GM21737 (cell line): ENCODE measurements around the gene BST1.
A peak's percentile ranks its signal among the peaks of the same experiment; 100 is the strongest.

Experiments used
- ATAC-seq: cut with Tn5 transposase; IDR thresholded peaks from one replicate; pipeline ENCODE4 v1.9.1; 2021; ENCODE audit warnings: mild to moderate bottlenecking, moderate library complexity; ENCODE audit not compliant: unreplicated experiment

BST1 gene

GRCh38 chr4:15702941-15703403, at the start of gene BST1:
BST1 (plus strand) TSS chr4:15703065; CDS start chr4:15703145, 80 bp downstream.
- peak; percentile 73 for ATAC-seq

- ATAC-seq: no peak
Measured at GRCh38 chr4:15653420-15653819, 49.4 kb upstream of the BST1 start.

GRCh38 chr4:15653864-15654592, 48.8 kb upstream of the BST1 start:
- no peak for ATAC-seq

- peak; percentile 42 for ATAC-seq
Measured at GRCh38 chr4:15654593-15655222, 48.2 kb upstream of the BST1 start.

GRCh38 chr4:15655223-15656037, 47.4 kb upstream of the BST1 start, which contains the start of gene FBXL5:
FBXL5 (minus strand) TSS chr4:15655357; CDS start chr4:15655287, 70 bp downstream.
- peak; percentile 73 for ATAC-seq

GRCh38 chr4:15656038-15656470, 46.8 kb upstream of the BST1 start:
- no peak for ATAC-seq

- ATAC-seq: no peak
Measured at GRCh38 chr4:15657366-15657765, 45.5 kb upstream of the BST1 start.

- ATAC-seq: no peak
Measured at GRCh38 chr4:15658136-15658770, 44.6 kb upstream of the BST1 start.

- no peak for ATAC-seq
Measured at GRCh38 chr4:15658781-15659180, 44.1 kb upstream of the BST1 start.

- ATAC-seq: no peak
Measured at GRCh38 chr4:15659768-15660570, 42.9 kb upstream of the BST1 start.

GRCh38 chr4:15665753-15666365, 37.0 kb upstream of the BST1 start:
- no peak for ATAC-seq

- ATAC-seq: no peak
Measured at GRCh38 chr4:15667006-15667405, 35.9 kb upstream of the BST1 start.

GRCh38 chr4:15668566-15669435, 34.1 kb upstream of the BST1 start:
- no peak for ATAC-seq

GRCh38 chr4:15670576-15670975, 32.3 kb upstream of the BST1 start:
- no peak for ATAC-seq

GRCh38 chr4:15672101-15672500, 30.8 kb upstream of the BST1 start:
- ATAC-seq: no peak

- no peak for ATAC-seq
Measured at GRCh38 chr4:15673337-15673736, 29.5 kb upstream of the BST1 start.

- ATAC-seq: no peak
Measured at GRCh38 chr4:15674046-15674445, 28.8 kb upstream of the BST1 start.

GRCh38 chr4:15674926-15675325, 27.9 kb upstream of the BST1 start:
- ATAC-seq: no peak

- ATAC-seq: no peak
Measured at GRCh38 chr4:15675356-15675755, 27.5 kb upstream of the BST1 start.
